Measurements from ENCODE around the gene RIIAD1.
A peak's percentile ranks its signal among the peaks of the same experiment; 100 is the strongest.

RIIAD1 gene

DNA sequence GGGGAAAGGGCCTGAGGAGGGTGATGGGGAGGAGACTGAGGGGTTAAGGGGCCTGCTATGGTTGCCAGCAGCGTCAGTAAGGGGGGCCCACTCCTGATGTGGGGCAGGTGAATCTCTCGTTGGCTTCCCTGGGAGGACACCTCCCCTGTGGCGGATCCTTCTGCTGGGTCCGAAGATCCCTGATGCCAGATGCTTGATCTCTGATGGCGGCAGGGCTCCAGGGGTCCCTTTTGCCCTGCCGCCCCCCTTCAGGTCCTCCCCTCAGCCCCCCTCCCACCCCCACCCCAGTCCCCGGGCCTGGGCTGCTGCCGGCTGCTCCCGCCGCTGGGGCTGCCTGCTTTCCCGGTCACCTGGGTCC, 4.9 kb upstream of the RIIAD1 start:
- Histone ChIP-seq H3K4me3 (ENCODE audit: insufficient read length, low read depth) (peak overlapping the region; percentile 42), H3K4me1 (ENCODE audit: insufficient read depth, insufficient read length) (peaks cover 7% of the 10 kb centered on the region), H3K27me3 (ENCODE audit: insufficient read depth, insufficient read length) (peaks cover 43% of the 10 kb centered on the region)

GRCh38 chr1:151716771-151717631, 4.3 kb upstream of the RIIAD1 start, which contains the start of gene CELF3:
CELF3 (minus strand) TSS chr1:151716803; CDS start chr1:151716020, 783 bp downstream.
- peak; percentile 52 for DNase-seq (ENCODE audit: low read depth, low spot score)
- TF ChIP-seq YY1 (IDR thresholded peaks at IDR 0.05; ENCODE audit: insufficient read depth, insufficient read length) (no peak), SUZ12 (IDR thresholded peaks at IDR 0.05; ENCODE audit: extremely low read depth, insufficient read depth, insufficient read length) (peak; percentile 85), ZNF274 (IDR thresholded peaks at IDR 0.05; ENCODE audit: low read depth, low read length) (no peak)
- peak within 1 kb of the TSS; percentile 42 for H3K4me3 ChIP-seq (ENCODE audit: insufficient read length, low read depth)
- H3K4me1 ChIP-seq (ENCODE audit: insufficient read depth, insufficient read length): peaks cover 7% of the 10 kb centered on the region
- H3K9ac ChIP-seq (ENCODE audit: insufficient read length, low read depth): no peak within 1 kb of the TSS
- H3K9me3 ChIP-seq (ENCODE audit: insufficient read depth, low read length): no peaks in the 10 kb centered on the region
- peaks cover 50% of the 10 kb centered on the region for H3K27me3 ChIP-seq (ENCODE audit: insufficient read depth, insufficient read length)
- no peaks in the 10 kb centered on the region for H3K36me3 ChIP-seq (ENCODE audit: insufficient read depth, insufficient read length, low read length)

More for the DNA sequence above, 4.9 kb upstream of the RIIAD1 start:
- Histone ChIP-seq H3K9ac (ENCODE audit: insufficient read length, low read depth) (no peak overlapping the region), H3K9me3 (ENCODE audit: insufficient read depth, low read length) (no peaks in the 10 kb centered on the region), H3K36me3 (ENCODE audit: insufficient read depth, insufficient read length, low read length) (no peaks in the 10 kb centered on the region)
- no peak for TF ChIP-seq ZNF274 (IDR thresholded peaks at IDR 0.05; ENCODE audit: low read depth, low read length)
- TF ChIP-seq YY1 (IDR thresholded peaks at IDR 0.05; ENCODE audit: insufficient read depth, insufficient read length): no peak
- no peak for TF ChIP-seq SUZ12 (IDR thresholded peaks at IDR 0.05; ENCODE audit: extremely low read depth, insufficient read depth, insufficient read length)
- no peak for DNase-seq (ENCODE audit: low read depth, low spot score)

- TF ChIP-seq ZNF274 (IDR thresholded peaks at IDR 0.05; ENCODE audit: low read depth, low read length): no peak
- TF ChIP-seq YY1 (IDR thresholded peaks at IDR 0.05; ENCODE audit: insufficient read depth, insufficient read length): no peak
- TF ChIP-seq SUZ12 (IDR thresholded peaks at IDR 0.05; ENCODE audit: extremely low read depth, insufficient read depth, insufficient read length): no peak
- Histone ChIP-seq H3K4me3 (ENCODE audit: insufficient read length, low read depth) (no peak overlapping the region), H3K9ac (ENCODE audit: insufficient read length, low read depth) (no peak overlapping the region), H3K36me3 (ENCODE audit: insufficient read depth, insufficient read length, low read length) (no peaks in the 10 kb centered on the region), H3K9me3 (ENCODE audit: insufficient read depth, low read length) (no peaks in the 10 kb centered on the region), H3K4me1 (ENCODE audit: insufficient read depth, insufficient read length) (peaks cover 7% of the 10 kb centered on the region), H3K27me3 (ENCODE audit: insufficient read depth, insufficient read length) (peaks cover 60% of the 10 kb centered on the region)
- DNase-seq (ENCODE audit: low read depth, low spot score): no peak
Measured at GRCh38 chr1:151718011-151718431, 3.3 kb upstream of the RIIAD1 start.

DNA sequence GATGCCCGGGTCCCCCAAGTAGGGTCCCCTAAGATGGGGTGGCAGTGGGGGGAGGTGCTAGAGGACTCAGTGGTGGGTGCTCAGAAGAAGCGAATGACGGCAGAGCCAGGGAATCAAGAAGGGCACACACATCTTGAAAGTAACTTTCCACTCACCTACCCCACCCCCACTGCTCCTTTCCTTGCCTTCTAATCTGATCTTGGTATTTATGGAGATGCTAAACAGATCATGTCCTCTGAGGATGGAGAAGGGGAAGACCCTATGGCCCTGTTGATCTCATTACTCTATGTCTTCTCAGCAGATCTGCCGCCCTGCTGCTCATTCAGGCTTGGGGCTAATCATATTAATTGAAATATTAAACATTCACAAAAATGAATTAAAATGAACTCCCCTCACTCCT, 2.7 kb upstream of the RIIAD1 start:
- no peak for TF ChIP-seq ZNF274 (IDR thresholded peaks at IDR 0.05; ENCODE audit: low read depth, low read length)
- TF ChIP-seq SUZ12 (IDR thresholded peaks at IDR 0.05; ENCODE audit: extremely low read depth, insufficient read depth, insufficient read length): no peak
- TF ChIP-seq YY1 (IDR thresholded peaks at IDR 0.05; ENCODE audit: insufficient read depth, insufficient read length): no peak
- H3K9ac ChIP-seq (ENCODE audit: insufficient read length, low read depth): no peak overlapping the region
- no peak for DNase-seq (ENCODE audit: low read depth, low spot score)
- no peaks in the 10 kb centered on the region for H3K9me3 ChIP-seq (ENCODE audit: insufficient read depth, low read length)
- peaks cover 7% of the 10 kb centered on the region for H3K4me1 ChIP-seq (ENCODE audit: insufficient read depth, insufficient read length)
- H3K36me3 ChIP-seq (ENCODE audit: insufficient read depth, insufficient read length, low read length): no peaks in the 10 kb centered on the region
- H3K27me3 ChIP-seq (ENCODE audit: insufficient read depth, insufficient read length): peaks cover 62% of the 10 kb centered on the region
- no peak overlapping the region for H3K4me3 ChIP-seq (ENCODE audit: insufficient read length, low read depth)

DNA sequence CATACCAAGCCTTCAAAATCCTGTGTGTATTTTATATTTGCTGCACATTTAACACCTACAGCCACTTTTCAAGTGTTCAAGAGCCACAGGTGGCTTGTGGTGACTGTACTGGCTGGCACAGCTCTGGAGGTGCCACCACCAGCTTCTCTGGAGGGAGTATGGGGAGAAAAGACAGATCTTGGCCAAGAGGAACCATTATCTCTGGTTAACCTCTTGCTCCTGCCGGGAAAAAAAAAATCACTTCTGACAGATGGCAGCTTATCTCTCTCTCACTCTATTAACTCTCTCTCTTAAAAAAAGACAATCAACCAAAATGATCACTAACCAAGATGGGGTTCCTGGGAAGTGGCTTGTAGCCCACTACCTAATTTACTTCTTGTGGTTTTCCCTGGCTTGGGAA, 1.2 kb upstream of the RIIAD1 start:
- TF ChIP-seq YY1 (IDR thresholded peaks at IDR 0.05; ENCODE audit: insufficient read depth, insufficient read length): no peak
- TF ChIP-seq ZNF274 (IDR thresholded peaks at IDR 0.05; ENCODE audit: low read depth, low read length): no peak
- no peak for TF ChIP-seq SUZ12 (IDR thresholded peaks at IDR 0.05; ENCODE audit: extremely low read depth, insufficient read depth, insufficient read length)
- Histone ChIP-seq H3K9me3 (ENCODE audit: insufficient read depth, low read length) (no peaks in the 10 kb centered on the region), H3K9ac (ENCODE audit: insufficient read length, low read depth) (no peak overlapping the region), H3K27me3 (ENCODE audit: insufficient read depth, insufficient read length) (peaks cover 55% of the 10 kb centered on the region), H3K36me3 (ENCODE audit: insufficient read depth, insufficient read length, low read length) (no peaks in the 10 kb centered on the region), H3K4me3 (ENCODE audit: insufficient read length, low read depth) (no peak overlapping the region), H3K4me1 (ENCODE audit: insufficient read depth, insufficient read length) (peaks cover 5% of the 10 kb centered on the region)
- DNase-seq (ENCODE audit: low read depth, low spot score): no peak

GRCh38 chr1:151720554-151720953, 768 bp upstream of the RIIAD1 start:
- TF ChIP-seq ZNF274 (IDR thresholded peaks at IDR 0.05; ENCODE audit: low read depth, low read length) (no peak), YY1 (IDR thresholded peaks at IDR 0.05; ENCODE audit: insufficient read depth, insufficient read length) (no peak), SUZ12 (IDR thresholded peaks at IDR 0.05; ENCODE audit: extremely low read depth, insufficient read depth, insufficient read length) (no peak)
- H3K9me3 ChIP-seq (ENCODE audit: insufficient read depth, low read length): no peaks in the 10 kb centered on the region
- peak overlapping the region; percentile 0 for H3K9ac ChIP-seq (ENCODE audit: insufficient read length, low read depth)
- H3K27me3 ChIP-seq (ENCODE audit: insufficient read depth, insufficient read length): peaks cover 55% of the 10 kb centered on the region
- peaks cover 5% of the 10 kb centered on the region for H3K4me1 ChIP-seq (ENCODE audit: insufficient read depth, insufficient read length)
- no peak for DNase-seq (ENCODE audit: low read depth, low spot score)
- H3K4me3 ChIP-seq (ENCODE audit: insufficient read length, low read depth): no peak overlapping the region
- no peaks in the 10 kb centered on the region for H3K36me3 ChIP-seq (ENCODE audit: insufficient read depth, insufficient read length, low read length)

- peaks cover 55% of the 10 kb centered on the region for H3K27me3 ChIP-seq (ENCODE audit: insufficient read depth, insufficient read length)
- H3K4me3 ChIP-seq (ENCODE audit: insufficient read length, low read depth): peak overlapping the region; percentile 36
- no peak for DNase-seq (ENCODE audit: low read depth, low spot score)
- no peaks in the 10 kb centered on the region for H3K9me3 ChIP-seq (ENCODE audit: insufficient read depth, low read length)
- H3K9ac ChIP-seq (ENCODE audit: insufficient read length, low read depth): peak overlapping the region; percentile 29
- TF ChIP-seq ZNF274 (IDR thresholded peaks at IDR 0.05; ENCODE audit: low read depth, low read length) (no peak), SUZ12 (IDR thresholded peaks at IDR 0.05; ENCODE audit: extremely low read depth, insufficient read depth, insufficient read length) (no peak), YY1 (IDR thresholded peaks at IDR 0.05; ENCODE audit: insufficient read depth, insufficient read length) (no peak)
- H3K4me1 ChIP-seq (ENCODE audit: insufficient read depth, insufficient read length): peaks cover 2% of the 10 kb centered on the region
- no peaks in the 10 kb centered on the region for H3K36me3 ChIP-seq (ENCODE audit: insufficient read depth, insufficient read length, low read length)
Measured at GRCh38 chr1:151721788-151722510, 627 bp downstream of the RIIAD1 start.
